GM04504 (cell line): ENCODE measurements around the gene SPINK2.

Source experiments
- DNase-seq: peaks from one replicate; pipeline ENCODE4 v3.0.0-alpha.2; 2012; ENCODE audit warnings: low read depth

SPINK2 gene

GRCh38 chr4:56799824-56800756, 21.4 kb downstream of the SPINK2 start:
- peak; percentile 54 for DNase-seq

- no peak for DNase-seq
Observed at GRCh38 chr4:56799161-56799759, 22.2 kb downstream of the SPINK2 start.

GRCh38 chr4:56796211-56796610, 25.3 kb downstream of the SPINK2 start:
- no peak for DNase-seq

- no peak for DNase-seq
Observed at GRCh38 chr4:56791316-56791715, 30.2 kb downstream of the SPINK2 start.

GRCh38 chr4:56790691-56791091, 30.8 kb downstream of the SPINK2 start:
- no peak for DNase-seq

- DNase-seq, result no peak
Observed at GRCh38 chr4:56788081-56788480, 33.4 kb downstream of the SPINK2 start.

GRCh38 chr4:56787380-56787779, 34.1 kb downstream of the SPINK2 start:
- DNase-seq, result no peak

GRCh38 chr4:56786955-56787354, 34.5 kb downstream of the SPINK2 start:
- peak; percentile 22 for DNase-seq

GRCh38 chr4:56783986-56784385, 37.5 kb downstream of the SPINK2 start:
- no peak for DNase-seq

- no peak for DNase-seq
Observed at GRCh38 chr4:56782019-56782418, 39.5 kb downstream of the SPINK2 start.

GRCh38 chr4:56773346-56773745, 48.2 kb downstream of the SPINK2 start:
- no peak for DNase-seq

- DNase-seq, result no peak
Observed at GRCh38 chr4:56772134-56772533, 49.4 kb downstream of the SPINK2 start.

- no peak for DNase-seq
Observed at GRCh38 chr4:56768763-56769162, 52.7 kb downstream of the SPINK2 start.

- DNase-seq, result no peak
Observed at GRCh38 chr4:56768316-56768715, 53.2 kb downstream of the SPINK2 start.

GRCh38 chr4:56767567-56767966, 53.9 kb downstream of the SPINK2 start:
- DNase-seq, result no peak

- DNase-seq, result no peak
Observed at GRCh38 chr4:56764775-56765174, 56.7 kb downstream of the SPINK2 start.

- DNase-seq, result no peak
Observed at GRCh38 chr4:56764223-56764622, 57.3 kb downstream of the SPINK2 start.

- DNase-seq, result no peak
Observed at GRCh38 chr4:56762484-56763250, 58.8 kb downstream of the SPINK2 start.

- no peak for DNase-seq
Observed at GRCh38 chr4:56760183-56760582, 61.3 kb downstream of the SPINK2 start.
